ENCODE measurements around the gene PXDC1.

- TF ChIP-seq CTCF (IDR thresholded peaks at IDR 0.05): no peak
- no peak for TF ChIP-seq POLR2AphosphoS5 (IDR thresholded peaks at IDR 0.05)
- TF ChIP-seq EP300 (IDR thresholded peaks at IDR 0.05): no peak
Measured at GRCh38 chr6:3740551-3741476, 10.7 kb downstream of the PXDC1 start.

Measured in stomach (tissue), 4 donors.